ENCODE results near the gene RAB1A. TPM values are rescaled to one million over a fixed set of nuclear protein-coding genes. Genes with fewer than 3 reads are reported as not detected.

RAB1A gene
- total and polyA plus RNA-seq, 7 donors, result 61.9 to 209 (median 88.1) TPM

DNA sequence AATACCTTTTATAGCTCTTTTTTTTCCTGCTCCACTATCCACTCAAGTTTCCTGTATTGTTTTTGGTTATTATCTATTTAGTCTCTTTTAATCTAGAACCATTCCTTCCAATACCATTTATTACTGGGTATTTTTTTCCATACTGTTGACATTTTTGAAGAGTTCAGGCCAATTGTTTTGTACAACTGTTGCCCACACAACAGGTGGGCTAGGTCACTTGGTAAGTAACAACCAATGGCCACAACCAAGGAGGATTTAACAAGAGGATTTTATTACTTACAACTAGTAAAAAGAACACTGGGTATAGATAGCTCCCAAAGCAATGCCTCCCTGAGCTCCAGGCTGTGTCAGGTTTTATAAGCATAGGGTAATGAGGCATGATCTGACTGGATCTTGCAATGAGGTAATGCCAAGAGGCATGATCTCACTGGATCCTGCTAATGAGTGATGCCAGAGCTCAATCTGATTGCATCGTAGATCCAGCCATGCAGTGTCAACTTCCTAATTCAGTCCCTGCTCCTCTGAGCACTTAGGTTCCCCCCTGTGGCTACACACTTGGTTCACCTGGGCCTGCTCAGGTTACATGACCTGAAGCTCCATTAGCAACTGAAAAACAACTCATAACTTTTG lies 80.8 kb downstream of the RAB1A start:
- no peaks in the 10 kb centered on the region for H3K36me3 ChIP-seq
- H3K9me3 ChIP-seq, result peaks cover 0 to 2% (median 0%) of the 10 kb centered on the region in 4 donors
- no peaks in the 10 kb centered on the region for H3K4me1 ChIP-seq
- 88 to 93% methylated on average over 1 of the region's 1 CpG for WGBS, 2 donors
- no peak overlapping the region for H3K4me3 ChIP-seq
- no peak overlapping the region for H3K27ac ChIP-seq
- no peaks in the 10 kb centered on the region for H3K27me3 ChIP-seq
- TF ChIP-seq POLR2AphosphoS5 (IDR thresholded peaks at IDR 0.05) (no peak), POLR2A (IDR thresholded peaks at IDR 0.05) (no peak), EP300 (IDR thresholded peaks at IDR 0.05) (no peak)
- TF ChIP-seq, protein P1, sequence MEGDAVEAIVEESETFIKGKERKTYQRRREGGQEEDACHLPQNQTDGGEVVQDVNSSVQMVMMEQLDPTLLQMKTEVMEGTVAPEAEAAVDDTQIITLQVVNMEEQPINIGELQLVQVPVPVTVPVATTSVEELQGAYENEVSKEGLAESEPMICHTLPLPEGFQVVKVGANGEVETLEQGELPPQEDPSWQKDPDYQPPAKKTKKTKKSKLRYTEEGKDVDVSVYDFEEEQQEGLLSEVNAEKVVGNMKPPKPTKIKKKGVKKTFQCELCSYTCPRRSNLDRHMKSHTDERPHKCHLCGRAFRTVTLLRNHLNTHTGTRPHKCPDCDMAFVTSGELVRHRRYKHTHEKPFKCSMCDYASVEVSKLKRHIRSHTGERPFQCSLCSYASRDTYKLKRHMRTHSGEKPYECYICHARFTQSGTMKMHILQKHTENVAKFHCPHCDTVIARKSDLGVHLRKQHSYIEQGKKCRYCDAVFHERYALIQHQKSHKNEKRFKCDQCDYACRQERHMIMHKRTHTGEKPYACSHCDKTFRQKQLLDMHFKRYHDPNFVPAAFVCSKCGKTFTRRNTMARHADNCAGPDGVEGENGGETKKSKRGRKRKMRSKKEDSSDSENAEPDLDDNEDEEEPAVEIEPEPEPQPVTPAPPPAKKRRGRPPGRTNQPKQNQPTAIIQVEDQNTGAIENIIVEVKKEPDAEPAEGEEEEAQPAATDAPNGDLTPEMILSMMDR (IDR thresholded peaks at IDR 0.05), result no peak
- intact Hi-C loops (cut with DNase I), result no loop called here
- DNase-seq, result no peak

DNA sequence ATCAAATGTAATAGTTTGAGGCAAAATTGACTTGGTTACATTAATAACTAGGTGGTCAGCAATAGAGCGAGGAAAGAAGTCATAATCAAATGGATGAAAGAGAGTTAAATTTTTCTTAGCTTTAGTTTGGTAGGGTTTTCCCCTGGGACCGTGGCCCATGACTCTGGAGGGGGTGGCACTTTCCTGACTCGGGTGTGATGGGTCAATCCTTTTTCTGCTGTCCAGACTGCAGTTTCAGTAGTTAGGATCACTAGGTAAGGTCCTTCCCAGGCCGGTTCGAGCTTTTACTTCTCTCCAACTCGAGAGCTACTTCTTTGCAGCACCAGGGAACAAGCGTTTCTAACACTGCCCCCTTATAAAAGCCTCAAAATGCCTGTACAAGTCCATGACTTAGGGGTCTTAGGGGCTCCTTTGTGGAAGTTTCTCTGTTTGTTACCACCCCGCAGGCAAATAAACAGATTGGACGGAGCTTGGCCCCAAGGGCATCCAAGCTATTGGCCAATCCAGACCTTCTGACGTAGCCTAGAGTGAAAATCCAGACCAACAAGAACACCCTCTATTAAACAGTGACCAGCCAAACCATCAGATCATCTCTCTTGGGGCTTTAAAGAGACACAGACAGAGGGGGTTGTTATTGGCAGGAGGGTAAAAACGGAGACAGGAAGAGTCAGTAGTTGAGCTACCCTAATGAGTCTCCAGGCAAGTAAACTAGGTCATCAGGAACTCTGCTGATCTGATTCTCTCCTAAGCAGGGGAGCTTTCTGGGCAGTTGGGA lies 83.1 kb downstream of the RAB1A start:
- TF ChIP-seq, protein P1 (IDR thresholded peaks at IDR 0.05), result no peak
- TF ChIP-seq POLR2A (IDR thresholded peaks at IDR 0.05) (no peak), POLR2AphosphoS5 (IDR thresholded peaks at IDR 0.05) (no peak)
- WGBS, 2 donors, result 82 to 91% methylated on average over 11 of the region's 11 CpGs
- DNase-seq, result no peak

DNA sequence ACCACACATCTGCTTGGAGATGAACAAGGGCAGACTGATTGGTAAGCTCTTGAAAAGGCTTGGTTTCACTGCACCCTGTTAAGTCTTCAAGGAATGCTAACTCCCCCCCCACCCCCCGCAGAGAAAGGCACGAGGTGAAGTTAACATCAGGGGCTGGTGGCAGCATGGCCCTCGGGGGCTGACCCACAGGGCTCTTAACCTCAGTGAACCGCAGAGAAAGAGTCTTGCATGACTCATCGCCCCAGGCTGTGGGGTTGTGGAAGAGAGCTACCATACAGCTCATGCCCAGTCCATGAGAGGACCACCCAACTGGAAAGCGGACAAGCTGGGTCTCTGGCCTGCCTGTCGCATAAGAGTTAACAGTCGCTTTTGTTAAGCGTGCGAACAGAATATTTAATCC lies 84.3 kb downstream of the RAB1A start:
- no peak overlapping the region for H3K4me3 ChIP-seq
- WGBS, 2 donors, result 73 to 86% methylated on average over 10 of the region's 10 CpGs
- peaks cover 0 to 5% (median 0%) of the 10 kb centered on the region in 4 donors for H3K9me3 ChIP-seq
- no peaks in the 10 kb centered on the region for H3K27me3 ChIP-seq
- DNase-seq, result no peak
- no peaks in the 10 kb centered on the region for H3K36me3 ChIP-seq
- TF ChIP-seq EP300 (IDR thresholded peaks at IDR 0.05), result no peak
- no peak for TF ChIP-seq POLR2A (IDR thresholded peaks at IDR 0.05)
- no peak for TF ChIP-seq POLR2AphosphoS5 (IDR thresholded peaks at IDR 0.05)
- TF ChIP-seq, protein P1 (IDR thresholded peaks at IDR 0.05), result no peak
- H3K4me1 ChIP-seq, result no peaks in the 10 kb centered on the region
- no peak overlapping the region for H3K27ac ChIP-seq
- intact Hi-C loops (cut with DNase I), result no loop called here

More for the DNA sequence above, 83.1 kb downstream of the RAB1A start:
- Histone ChIP-seq H3K4me1 (no peaks in the 10 kb centered on the region), H3K36me3 (no peaks in the 10 kb centered on the region), H3K27ac (no peak overlapping the region), H3K4me3 (no peak overlapping the region), H3K9me3 (peaks cover 0 to 5% (median 0%) of the 10 kb centered on the region in 4 donors), H3K27me3 (no peaks in the 10 kb centered on the region)
- intact Hi-C loops (cut with DNase I), result no loop called here

DNA sequence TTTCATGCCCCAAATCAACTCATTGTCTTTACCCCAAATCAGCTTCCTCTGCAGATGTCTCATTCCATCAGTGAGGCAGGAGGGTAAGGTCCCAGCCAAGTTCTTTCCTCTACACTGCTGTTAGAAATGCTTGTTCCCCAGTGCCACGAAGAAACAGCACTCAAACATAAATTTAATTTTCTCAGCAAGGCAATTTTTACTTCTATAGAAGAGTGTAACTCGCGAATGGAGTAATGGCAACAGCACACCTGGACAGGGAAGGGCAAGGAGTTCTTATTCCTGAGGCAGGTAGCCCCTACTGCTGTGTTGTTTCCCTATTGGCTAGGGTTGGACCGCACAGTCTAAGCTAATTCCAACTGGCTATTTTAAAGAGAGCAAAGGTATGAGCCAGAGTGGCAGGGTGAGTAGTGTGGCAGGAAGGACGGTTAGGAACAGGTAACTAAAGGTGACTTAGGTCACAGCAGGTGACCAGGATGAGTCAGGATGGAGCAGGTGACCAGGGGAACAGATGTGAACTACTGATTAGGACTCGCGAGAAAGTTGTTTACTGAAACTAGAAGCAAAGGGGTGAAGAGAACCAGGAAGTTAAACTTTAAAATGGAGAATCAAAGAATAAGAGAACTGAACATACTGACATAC lies 85.7 kb downstream of the RAB1A start:
- H3K27ac ChIP-seq, result no peak overlapping the region
- intact Hi-C loops (cut with DNase I), result loop anchor here (5.0 kb wide), 1 partner anchor 57 kb away; the partner anchor contains the start of gene SLC1A4
- H3K4me3 ChIP-seq, result no peak overlapping the region
- 92 to 93% methylated on average over 7 of the region's 7 CpGs for WGBS, 2 donors
- H3K4me1 ChIP-seq, result peaks cover 0 to 4% (median 0%) of the 10 kb centered on the region in 4 donors
- TF ChIP-seq EP300 (IDR thresholded peaks at IDR 0.05), result no peak
- TF ChIP-seq POLR2A (IDR thresholded peaks at IDR 0.05), result no peak
- TF ChIP-seq, protein P1 (IDR thresholded peaks at IDR 0.05), result no peak
- no peak for TF ChIP-seq POLR2AphosphoS5 (IDR thresholded peaks at IDR 0.05)
- no peaks in the 10 kb centered on the region for H3K36me3 ChIP-seq
- no peak for DNase-seq
- no peaks in the 10 kb centered on the region for H3K27me3 ChIP-seq
- H3K9me3 ChIP-seq, result peaks cover 0 to 5% (median 0%) of the 10 kb centered on the region in 4 donors

All from sigmoid colon (tissue), 7 donors.